IPS-18a (cell line): Measurements from ENCODE around the gene EPB41.

ENCODE experiments used
- H3K27ac ChIP-seq: one replicate; pipeline ENCODE4 v1.5.1; 2013; ENCODE audit warnings: low read length
- H3K27me3 ChIP-seq: one replicate; pipeline ENCODE4 v1.6.1; 2013; ENCODE audit warnings: mild to moderate bottlenecking, low read length; ENCODE audit not compliant: control insufficient read depth, insufficient read depth
- H3K36me3 ChIP-seq: one replicate; pipeline ENCODE4 v1.6.1; 2013; ENCODE audit warnings: low read depth, low read length; ENCODE audit not compliant: control insufficient read depth
- H3K4me1 ChIP-seq: one replicate; pipeline ENCODE4 v1.6.1; 2013; ENCODE audit warnings: low read depth, low read length; ENCODE audit not compliant: control insufficient read depth
- H3K4me3 ChIP-seq: one replicate; pipeline ENCODE4 v1.5.1; 2013; ENCODE audit warnings: low read length
- H3K9ac ChIP-seq: one replicate; pipeline ENCODE4 v1.6.1; 2013; ENCODE audit warnings: mild to moderate bottlenecking, low read length, moderate library complexity
- H3K9me3 ChIP-seq: one replicate; pipeline ENCODE4 v1.6.1; 2013; ENCODE audit warnings: low read depth, low read length; ENCODE audit not compliant: control insufficient read depth

Gene EPB41

DNA sequence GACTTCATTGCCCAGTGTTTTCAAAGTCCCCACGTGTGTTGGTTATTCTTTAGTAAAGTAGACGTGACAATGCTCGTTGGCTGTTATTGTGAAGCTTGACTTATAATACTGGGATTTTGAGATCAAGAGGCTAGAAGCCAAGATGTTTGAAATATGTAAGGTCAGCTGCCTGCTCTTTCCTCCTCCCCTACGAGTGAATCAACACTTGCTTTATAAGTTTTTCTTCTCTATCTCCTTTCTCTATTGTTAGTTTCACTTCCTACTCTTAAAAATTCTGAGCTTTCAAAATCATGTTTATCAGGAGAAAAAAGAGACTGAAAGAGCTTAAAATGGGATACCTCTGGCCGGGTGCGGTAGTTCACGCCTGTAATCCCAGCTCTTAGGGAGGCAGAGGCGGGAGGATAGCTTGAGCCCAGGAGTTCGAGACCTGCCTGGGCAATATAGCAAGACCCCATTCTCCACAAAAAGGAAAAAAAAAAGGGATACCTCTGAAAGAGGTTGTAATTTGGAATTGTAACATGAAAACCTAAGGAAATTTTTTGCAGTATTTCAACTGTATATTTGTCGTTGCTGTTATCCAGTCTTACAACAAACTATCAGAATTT lies 72.0 kb downstream of the EPB41 start:
- Histone ChIP-seq H3K27ac (no peak overlapping the region), H3K4me3 (no peak overlapping the region), H3K4me1 (peaks cover 16% of the 10 kb centered on the region), H3K27me3 (no peaks in the 10 kb centered on the region), H3K9ac (no peak overlapping the region), H3K36me3 (no peaks in the 10 kb centered on the region), H3K9me3 (no peaks in the 10 kb centered on the region)

DNA sequence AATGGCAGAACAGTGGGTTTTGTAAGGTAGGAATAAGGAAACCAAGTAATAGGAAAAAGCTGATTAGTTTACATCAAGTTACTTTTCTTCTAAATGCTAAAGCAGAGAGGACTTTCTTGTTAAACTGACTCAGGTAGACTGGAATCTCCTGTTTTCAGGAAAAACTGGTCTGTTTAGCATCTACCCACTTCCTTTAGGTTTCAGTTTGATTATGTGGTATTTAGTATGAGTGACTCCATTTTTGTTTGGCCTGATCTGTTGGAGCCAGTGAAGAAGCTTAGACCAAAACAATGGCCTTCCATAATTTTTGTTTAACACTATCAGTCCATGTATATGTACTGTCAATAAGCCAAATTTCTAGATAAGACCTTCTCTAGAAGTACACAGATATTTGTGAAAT lies 88.4 kb downstream of the EPB41 start:
- no peaks in the 10 kb centered on the region for H3K36me3 ChIP-seq
- no peaks in the 10 kb centered on the region for H3K9me3 ChIP-seq
- H3K4me3 ChIP-seq, result no peak overlapping the region
- no peaks in the 10 kb centered on the region for H3K4me1 ChIP-seq
- no peaks in the 10 kb centered on the region for H3K27me3 ChIP-seq
- no peak overlapping the region for H3K27ac ChIP-seq
- no peak overlapping the region for H3K9ac ChIP-seq

DNA sequence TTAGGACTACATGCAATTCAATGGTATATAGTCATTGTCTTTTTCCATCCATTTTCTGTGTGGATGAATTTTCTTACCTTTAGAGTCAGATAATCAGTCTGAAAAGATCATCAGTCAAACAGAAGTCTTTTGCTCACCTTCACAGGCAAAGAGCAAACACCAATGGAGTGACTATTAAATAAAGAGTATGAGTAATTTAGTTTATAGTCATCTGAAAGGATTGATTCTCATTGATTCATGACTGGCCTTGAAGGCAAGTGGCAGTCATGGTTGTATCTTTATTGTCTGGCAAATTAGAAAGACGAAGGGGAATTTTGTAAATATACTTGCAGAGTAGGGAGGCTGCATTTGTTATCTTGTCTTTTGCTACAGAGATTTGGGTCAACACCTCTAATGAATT lies 89.9 kb downstream of the EPB41 start:
- no peaks in the 10 kb centered on the region for H3K36me3 ChIP-seq
- H3K9me3 ChIP-seq, result no peaks in the 10 kb centered on the region
- no peak overlapping the region for H3K4me3 ChIP-seq
- no peak overlapping the region for H3K27ac ChIP-seq
- no peak overlapping the region for H3K9ac ChIP-seq
- no peaks in the 10 kb centered on the region for H3K27me3 ChIP-seq
- no peaks in the 10 kb centered on the region for H3K4me1 ChIP-seq

DNA sequence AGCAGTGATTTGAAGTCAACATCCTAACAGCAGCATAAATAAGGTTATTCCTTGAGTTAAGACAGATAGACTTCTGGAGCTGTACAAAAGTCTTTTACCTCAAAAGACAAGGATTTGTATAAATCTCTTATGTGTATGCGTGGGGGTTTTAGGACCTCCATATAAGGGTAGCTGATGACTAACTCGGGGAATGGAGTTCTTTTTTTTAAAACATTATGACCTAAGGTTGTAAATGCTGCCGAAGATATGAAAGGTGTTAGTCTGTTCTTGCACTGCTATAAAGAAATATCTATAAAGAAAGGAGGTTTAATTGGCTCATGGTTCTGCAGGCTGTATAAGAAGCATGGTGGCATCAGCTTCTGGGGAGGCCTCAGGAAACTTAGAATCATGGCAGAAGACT lies 90.4 kb downstream of the EPB41 start:
- H3K9me3 ChIP-seq, result no peaks in the 10 kb centered on the region
- H3K4me3 ChIP-seq, result no peak overlapping the region
- H3K27ac ChIP-seq, result no peak overlapping the region
- no peaks in the 10 kb centered on the region for H3K27me3 ChIP-seq
- no peaks in the 10 kb centered on the region for H3K4me1 ChIP-seq
- no peak overlapping the region for H3K9ac ChIP-seq
- no peaks in the 10 kb centered on the region for H3K36me3 ChIP-seq

DNA sequence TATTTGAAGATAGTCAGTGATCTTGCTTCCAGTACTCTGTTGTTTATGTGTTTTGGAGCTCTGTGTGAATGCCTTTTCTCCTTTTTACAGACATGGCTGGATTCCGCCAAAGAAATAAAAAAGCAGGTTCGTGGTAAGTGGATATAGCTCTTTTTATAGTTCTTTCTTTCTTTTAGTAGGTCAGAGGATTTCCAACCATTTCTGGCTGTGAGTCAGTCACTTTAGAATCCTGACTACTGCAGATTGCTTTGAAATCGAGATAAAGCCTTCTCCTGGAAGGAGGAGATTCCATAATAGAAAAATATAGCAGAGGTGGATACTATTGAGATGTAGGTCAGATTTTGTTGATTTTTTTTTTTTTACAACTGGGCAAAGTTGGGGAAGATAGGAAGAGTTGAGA lies 97.4 kb downstream of the EPB41 start:
- Histone ChIP-seq H3K36me3 (no peaks in the 10 kb centered on the region), H3K4me1 (no peaks in the 10 kb centered on the region), H3K9ac (no peak overlapping the region), H3K27ac (no peak overlapping the region), H3K27me3 (no peaks in the 10 kb centered on the region), H3K4me3 (no peak overlapping the region), H3K9me3 (no peaks in the 10 kb centered on the region)

DNA sequence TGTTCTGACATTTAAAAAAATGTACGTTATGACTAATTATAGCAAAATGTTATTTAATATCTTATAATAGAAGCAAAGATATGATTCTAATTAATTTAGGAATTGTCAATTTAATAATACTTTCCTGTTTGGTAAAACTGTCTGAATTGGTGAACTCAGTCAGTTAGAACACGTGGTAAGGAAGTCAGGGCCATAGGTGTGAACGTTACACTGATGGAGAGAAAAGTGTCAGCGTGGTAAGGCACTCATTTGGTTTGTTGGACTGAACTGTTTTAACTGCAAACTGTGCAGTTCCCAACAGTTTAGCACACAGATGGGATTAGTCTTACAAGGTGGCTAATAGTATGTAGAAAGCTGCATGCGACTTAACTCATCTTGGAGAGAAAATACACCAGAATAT lies 102.9 kb downstream of the EPB41 start:
- Histone ChIP-seq H3K9me3 (no peaks in the 10 kb centered on the region), H3K4me3 (no peak overlapping the region), H3K9ac (no peak overlapping the region), H3K27ac (no peak overlapping the region), H3K36me3 (peaks cover 5% of the 10 kb centered on the region), H3K27me3 (no peaks in the 10 kb centered on the region), H3K4me1 (no peaks in the 10 kb centered on the region)

DNA sequence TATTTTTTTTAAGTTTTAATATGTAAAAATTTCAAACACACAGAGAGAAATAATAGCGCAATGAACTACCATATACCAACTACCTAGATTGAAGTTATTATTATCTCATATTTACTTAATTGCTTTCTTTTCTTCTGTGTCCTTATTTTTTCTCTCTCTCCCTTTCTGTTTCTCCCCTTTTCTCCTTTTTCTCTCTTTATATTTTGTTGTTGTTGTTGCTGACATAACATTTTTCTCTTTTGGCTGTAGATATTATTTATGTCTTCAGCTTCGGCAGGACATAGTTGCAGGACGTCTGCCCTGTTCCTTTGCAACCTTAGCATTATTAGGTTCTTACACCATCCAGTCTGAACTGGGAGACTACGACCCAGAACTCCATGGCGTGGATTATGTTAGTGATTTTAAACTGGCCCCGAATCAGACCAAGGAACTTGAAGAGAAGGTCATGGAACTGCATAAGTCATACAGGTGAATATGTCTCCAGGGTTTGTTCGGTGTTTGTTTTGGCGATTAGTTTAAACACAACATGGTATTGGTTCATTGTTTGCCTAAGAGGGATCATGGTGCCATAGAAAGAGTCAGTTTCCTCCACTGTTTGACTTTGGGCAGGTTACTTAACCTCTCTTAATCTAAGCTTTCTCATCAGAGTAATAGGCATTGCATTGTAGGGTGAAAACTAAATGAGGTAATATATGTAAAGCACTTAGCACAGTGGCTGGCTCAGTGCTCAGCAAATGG lies 103.8 kb downstream of the EPB41 start:
- H3K27me3 ChIP-seq, result no peaks in the 10 kb centered on the region
- no peak overlapping the region for H3K27ac ChIP-seq
- H3K9ac ChIP-seq, result no peak overlapping the region
- peaks cover 5% of the 10 kb centered on the region for H3K36me3 ChIP-seq
- no peaks in the 10 kb centered on the region for H3K9me3 ChIP-seq
- H3K4me3 ChIP-seq, result no peak overlapping the region
- H3K4me1 ChIP-seq, result no peaks in the 10 kb centered on the region

DNA sequence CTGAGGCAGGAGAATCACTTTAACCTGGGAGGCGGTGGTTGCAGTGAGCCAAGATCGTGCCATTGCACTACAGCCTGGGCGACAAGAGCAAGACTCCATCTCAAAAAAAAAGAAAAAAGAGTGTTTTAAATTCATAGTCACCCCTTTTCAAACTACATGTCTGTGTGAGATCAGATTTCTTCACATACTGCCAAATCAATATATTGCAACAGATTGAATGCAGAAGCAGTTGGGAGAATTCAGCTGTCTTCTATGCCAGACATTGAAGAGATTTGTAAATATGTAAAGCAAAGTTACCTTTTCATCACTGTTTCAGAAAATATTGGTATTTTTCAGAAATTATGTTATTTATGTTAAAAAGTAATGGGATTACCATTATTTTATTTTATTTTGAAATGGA lies 108.3 kb downstream of the EPB41 start:
- no peak overlapping the region for H3K4me3 ChIP-seq
- H3K27ac ChIP-seq, result no peak overlapping the region
- H3K4me1 ChIP-seq, result no peaks in the 10 kb centered on the region
- no peaks in the 10 kb centered on the region for H3K9me3 ChIP-seq
- H3K27me3 ChIP-seq, result no peaks in the 10 kb centered on the region
- peaks cover 5% of the 10 kb centered on the region for H3K36me3 ChIP-seq
- no peak overlapping the region for H3K9ac ChIP-seq

DNA sequence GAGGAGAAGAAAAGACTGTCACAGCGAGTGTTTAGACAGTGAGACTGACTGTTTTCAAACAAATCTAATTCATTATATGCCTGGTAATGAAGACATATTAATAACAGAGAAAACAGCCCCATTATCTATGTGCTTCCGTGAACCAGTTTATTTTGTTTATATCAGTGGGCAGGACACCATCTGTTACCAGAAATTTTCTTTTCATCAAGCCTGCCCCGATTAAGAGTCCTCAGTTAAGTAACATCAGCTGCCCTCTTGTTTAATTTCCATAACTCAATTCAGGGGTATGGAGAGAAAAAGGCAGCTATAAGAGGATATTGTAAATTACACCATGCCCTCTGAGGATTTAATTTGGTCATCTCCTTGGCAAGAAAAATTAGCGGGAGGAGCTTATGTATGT lies 115.3 kb downstream of the EPB41 start:
- Histone ChIP-seq H3K9me3 (no peaks in the 10 kb centered on the region), H3K27me3 (no peaks in the 10 kb centered on the region), H3K4me3 (no peak overlapping the region), H3K4me1 (peaks cover 7% of the 10 kb centered on the region), H3K9ac (no peak overlapping the region), H3K36me3 (peaks cover 7% of the 10 kb centered on the region), H3K27ac (no peak overlapping the region)

DNA sequence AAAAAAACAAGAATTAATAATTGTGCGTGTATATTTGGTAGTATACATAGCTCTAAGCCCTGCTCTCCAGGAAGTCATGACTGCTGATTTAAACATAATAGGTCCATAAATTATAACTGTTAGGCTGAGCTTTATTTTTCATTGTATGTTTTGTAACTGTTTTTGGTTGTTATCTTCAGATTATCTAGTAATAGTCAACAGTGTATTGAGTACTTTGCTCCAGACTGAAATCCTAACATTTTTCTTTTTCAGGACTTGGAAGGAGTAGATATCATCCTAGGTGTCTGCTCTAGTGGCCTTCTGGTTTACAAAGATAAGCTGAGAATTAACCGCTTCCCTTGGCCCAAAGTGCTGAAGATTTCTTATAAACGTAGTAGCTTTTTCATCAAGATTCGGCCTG lies 118.5 kb downstream of the EPB41 start:
- no peak overlapping the region for H3K9ac ChIP-seq
- H3K4me1 ChIP-seq, result peaks cover 7% of the 10 kb centered on the region
- no peaks in the 10 kb centered on the region for H3K27me3 ChIP-seq
- H3K9me3 ChIP-seq, result no peaks in the 10 kb centered on the region
- no peak overlapping the region for H3K4me3 ChIP-seq
- no peak overlapping the region for H3K27ac ChIP-seq
- peaks cover 7% of the 10 kb centered on the region for H3K36me3 ChIP-seq

DNA sequence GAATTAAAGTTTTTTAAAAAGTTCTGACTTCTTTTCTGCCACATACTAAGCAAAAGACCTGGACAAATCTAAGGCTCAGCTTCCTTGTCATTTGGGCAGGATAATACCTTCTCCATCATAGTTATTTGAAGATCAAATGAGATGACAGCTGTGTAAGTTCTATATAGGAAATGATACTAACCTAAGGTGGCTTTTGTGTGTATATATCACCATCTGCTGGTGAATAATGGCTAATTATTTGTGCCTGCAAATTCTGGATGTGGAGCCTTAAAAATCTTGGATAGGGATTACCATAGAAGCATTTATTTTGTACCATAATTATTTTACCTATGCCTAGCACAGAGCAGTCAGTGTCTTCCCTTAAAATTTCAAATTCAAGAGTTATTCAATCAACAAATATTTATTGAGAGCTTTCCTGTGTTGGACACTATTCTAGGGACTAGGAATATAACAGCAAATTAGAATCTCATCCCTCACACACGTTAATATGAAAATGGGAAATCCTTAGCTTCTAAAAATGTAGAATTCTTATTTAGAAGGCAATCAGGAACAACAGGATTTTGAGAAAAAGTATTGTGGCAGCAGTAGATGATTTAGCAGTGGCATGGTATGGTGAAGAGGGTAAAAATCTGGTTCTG lies 119.6 kb downstream of the EPB41 start:
- Histone ChIP-seq H3K4me3 (no peak overlapping the region), H3K4me1 (peaks cover 6% of the 10 kb centered on the region), H3K9me3 (no peaks in the 10 kb centered on the region), H3K9ac (no peak overlapping the region), H3K36me3 (peaks cover 7% of the 10 kb centered on the region), H3K27me3 (no peaks in the 10 kb centered on the region), H3K27ac (no peak overlapping the region)
